ENCODE data around the gene CCNDBP1.
"Not testable (repeated sequence)": the region's sequence is repeated elsewhere in the genome, so short reads cannot be mapped to it uniquely, and the experiment has no call there.

DNA sequence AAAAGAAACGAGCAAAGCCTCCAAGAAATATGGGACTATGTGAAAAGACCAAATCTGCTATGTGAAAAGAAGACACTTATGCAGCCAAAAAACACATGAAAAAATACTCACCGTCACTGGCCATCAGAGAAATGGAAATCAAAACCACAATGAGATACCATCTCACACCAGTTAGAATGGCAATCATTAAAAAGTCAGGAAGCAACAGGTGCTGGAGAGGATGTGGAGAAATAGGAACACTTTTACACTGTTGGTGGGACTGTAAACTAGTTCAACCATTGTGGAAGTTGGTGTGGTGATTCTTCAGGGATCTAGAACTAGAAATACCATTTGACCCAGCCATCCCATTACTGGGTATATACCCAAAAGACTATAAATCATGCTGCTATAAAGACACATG is 8.1 kb upstream of the CCNDBP1 start:
- not testable (repeated sequence) for TF ChIP-seq MYC (IDR thresholded peaks at IDR 0.05; ENCODE audit: borderline replicate concordance, low read length); PBX3 (IDR thresholded peaks at IDR 0.05); CEBPB (IDR thresholded peaks at IDR 0.05); JUNB (IDR thresholded peaks at IDR 0.05)
- TF ChIP-seq, protein P1, sequence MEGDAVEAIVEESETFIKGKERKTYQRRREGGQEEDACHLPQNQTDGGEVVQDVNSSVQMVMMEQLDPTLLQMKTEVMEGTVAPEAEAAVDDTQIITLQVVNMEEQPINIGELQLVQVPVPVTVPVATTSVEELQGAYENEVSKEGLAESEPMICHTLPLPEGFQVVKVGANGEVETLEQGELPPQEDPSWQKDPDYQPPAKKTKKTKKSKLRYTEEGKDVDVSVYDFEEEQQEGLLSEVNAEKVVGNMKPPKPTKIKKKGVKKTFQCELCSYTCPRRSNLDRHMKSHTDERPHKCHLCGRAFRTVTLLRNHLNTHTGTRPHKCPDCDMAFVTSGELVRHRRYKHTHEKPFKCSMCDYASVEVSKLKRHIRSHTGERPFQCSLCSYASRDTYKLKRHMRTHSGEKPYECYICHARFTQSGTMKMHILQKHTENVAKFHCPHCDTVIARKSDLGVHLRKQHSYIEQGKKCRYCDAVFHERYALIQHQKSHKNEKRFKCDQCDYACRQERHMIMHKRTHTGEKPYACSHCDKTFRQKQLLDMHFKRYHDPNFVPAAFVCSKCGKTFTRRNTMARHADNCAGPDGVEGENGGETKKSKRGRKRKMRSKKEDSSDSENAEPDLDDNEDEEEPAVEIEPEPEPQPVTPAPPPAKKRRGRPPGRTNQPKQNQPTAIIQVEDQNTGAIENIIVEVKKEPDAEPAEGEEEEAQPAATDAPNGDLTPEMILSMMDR (IDR thresholded peaks at IDR 0.05): not testable (repeated sequence)
